GM12873 (cell line): ENCODE data around the gene HDLBP.

ENCODE experiments used
- TF ChIP-seq, protein P1 (sequence below): IDR thresholded peaks from 2 replicates; pipeline ENCODE4 v1.5.1; 2012; ENCODE audit warnings: low read depth, mild to moderate bottlenecking, moderate library complexity, low read length, control low read depth; ENCODE audit not compliant: insufficient read depth; ENCODE audit errors: missing control alignments

Gene HDLBP

DNA sequence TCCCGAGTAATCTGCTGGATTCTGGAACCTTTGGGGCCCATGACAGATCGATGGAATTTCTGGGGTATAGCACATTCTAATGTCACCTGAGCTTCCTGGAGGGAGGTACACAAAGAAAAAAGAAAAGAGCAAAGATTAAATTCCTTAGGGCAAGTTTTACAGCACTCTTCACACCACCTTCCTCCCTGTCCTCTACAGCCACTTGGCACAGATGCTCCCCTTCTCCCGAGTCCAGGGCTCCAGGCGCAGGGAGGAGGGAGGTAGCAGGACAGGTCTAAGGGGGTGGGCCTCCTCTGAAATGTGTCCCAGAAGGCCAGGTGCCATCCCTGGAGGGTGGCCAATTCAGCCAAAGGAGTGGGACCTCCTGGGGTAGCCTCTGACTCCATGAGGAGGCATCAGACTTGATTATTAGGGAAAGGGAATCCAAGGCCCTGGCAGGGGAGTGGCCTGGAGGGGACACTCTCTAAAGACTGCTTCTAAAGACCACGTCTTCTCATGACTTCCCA lies 76.7 kb downstream of the HDLBP start:
- TF ChIP-seq, protein P1, sequence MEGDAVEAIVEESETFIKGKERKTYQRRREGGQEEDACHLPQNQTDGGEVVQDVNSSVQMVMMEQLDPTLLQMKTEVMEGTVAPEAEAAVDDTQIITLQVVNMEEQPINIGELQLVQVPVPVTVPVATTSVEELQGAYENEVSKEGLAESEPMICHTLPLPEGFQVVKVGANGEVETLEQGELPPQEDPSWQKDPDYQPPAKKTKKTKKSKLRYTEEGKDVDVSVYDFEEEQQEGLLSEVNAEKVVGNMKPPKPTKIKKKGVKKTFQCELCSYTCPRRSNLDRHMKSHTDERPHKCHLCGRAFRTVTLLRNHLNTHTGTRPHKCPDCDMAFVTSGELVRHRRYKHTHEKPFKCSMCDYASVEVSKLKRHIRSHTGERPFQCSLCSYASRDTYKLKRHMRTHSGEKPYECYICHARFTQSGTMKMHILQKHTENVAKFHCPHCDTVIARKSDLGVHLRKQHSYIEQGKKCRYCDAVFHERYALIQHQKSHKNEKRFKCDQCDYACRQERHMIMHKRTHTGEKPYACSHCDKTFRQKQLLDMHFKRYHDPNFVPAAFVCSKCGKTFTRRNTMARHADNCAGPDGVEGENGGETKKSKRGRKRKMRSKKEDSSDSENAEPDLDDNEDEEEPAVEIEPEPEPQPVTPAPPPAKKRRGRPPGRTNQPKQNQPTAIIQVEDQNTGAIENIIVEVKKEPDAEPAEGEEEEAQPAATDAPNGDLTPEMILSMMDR = no peak

DNA sequence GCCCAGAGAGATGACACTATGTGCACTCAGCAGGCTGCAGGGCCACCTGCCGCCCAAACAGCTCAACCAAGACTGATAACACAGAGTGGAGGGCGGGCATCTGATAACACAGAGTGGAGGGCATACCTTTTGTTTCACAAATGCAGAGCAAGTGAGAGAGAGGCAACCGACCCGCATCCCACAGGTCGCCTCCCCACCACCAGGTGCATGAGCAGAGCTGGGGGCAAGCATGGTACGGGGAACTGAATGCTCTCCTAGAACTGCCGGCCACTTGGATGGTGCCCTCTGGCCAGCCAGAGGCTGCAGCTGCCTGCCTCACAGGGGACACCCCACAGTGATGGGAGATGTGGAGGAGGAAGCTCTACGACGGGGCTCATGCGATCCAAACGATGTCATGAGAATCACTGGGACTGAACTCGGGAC lies 77.5 kb downstream of the HDLBP start:
- TF ChIP-seq, protein P1 = no peak

DNA sequence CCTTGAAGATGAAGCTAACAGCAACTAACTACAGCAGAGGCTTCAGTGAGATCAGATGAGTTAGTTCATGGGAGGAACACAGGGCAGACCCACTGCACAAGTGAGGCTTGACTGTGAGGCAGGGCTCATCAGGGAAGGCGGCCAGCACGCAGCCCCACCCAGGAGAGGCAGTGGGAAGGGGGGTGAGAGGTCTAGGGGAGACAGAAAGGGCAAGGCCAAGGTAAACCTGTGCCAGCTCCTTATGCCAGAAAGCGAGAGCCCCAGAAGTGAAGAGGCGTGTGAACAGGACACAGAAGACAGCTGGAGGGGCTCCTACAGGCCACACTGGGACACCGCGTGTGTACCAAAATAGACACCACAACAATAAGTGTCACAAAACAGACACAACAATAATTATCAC lies 78.4 kb downstream of the HDLBP start:
- TF ChIP-seq, protein P1 = no peak

DNA sequence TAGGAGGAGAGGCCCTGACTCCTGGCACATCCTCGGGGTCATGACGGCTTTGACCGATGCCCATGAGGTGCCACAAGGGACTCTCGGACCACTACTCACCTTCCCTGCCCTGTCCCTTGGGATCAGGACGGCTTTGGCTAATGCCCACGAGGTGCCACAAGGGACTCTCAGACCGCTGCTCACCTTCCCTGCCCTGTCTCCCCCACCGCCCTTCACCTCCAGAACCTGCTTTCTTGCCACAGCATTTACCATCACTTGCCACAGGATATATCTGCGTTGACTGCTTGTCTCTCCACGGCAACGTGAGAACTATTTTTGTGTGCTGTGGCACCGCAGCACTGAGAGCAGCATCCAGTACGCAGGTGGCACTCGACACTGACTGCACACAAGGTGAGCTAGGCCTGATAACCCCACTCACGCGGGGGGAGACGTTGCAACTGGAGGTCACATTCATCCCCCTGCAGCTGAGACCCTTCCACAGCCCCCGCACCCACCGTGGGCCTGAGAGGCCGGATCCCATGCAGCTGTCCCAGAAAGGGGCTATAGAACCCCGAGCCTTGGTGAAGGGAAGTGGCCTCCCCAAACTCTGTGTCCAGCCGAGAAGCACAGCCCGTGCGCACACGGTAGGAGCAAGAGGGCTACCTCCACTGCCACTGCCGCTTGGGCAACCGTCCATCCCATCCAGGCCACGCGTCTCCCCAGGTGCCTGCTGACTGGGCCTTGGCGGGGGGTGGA lies 79.4 kb downstream of the HDLBP start:
- TF ChIP-seq, protein P1 = no peak

DNA sequence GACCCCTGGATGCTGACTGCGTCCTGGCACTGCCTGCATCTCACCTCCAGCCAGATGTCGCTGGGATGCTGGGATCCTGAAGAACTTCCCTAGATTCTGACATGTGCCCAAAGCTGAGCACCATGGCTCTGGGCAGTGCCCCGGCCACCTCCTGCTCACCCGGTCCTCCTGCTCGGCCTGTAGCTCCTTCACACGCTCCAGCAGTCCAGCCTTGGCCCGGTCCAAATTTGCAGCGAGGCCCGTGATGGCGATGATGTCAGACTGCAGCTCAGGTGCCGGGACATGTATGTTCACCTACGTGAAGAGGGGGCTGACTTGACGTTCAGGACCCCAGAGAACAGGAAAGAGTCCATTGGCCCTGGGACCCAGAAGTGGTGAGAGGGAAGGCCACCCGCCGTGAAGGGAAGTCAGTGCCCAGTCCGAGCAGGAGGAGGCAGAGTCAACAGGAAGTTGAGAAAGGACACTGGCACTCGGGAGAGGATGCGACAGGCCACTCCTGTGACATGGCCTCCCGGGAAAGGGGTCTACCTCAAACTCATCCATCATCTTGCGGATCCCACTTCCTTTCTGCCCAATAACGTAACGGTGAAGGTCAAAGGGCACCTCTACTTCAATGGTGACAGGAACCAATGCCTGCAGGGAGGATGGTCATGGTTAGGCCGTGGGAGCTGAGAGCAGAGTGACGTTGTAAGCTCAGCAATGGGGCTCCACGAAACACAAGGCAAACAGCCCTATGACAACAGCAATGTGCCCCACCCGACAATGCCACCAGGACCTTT lies 80.3 kb downstream of the HDLBP start:
- TF ChIP-seq, protein P1 = no peak

DNA sequence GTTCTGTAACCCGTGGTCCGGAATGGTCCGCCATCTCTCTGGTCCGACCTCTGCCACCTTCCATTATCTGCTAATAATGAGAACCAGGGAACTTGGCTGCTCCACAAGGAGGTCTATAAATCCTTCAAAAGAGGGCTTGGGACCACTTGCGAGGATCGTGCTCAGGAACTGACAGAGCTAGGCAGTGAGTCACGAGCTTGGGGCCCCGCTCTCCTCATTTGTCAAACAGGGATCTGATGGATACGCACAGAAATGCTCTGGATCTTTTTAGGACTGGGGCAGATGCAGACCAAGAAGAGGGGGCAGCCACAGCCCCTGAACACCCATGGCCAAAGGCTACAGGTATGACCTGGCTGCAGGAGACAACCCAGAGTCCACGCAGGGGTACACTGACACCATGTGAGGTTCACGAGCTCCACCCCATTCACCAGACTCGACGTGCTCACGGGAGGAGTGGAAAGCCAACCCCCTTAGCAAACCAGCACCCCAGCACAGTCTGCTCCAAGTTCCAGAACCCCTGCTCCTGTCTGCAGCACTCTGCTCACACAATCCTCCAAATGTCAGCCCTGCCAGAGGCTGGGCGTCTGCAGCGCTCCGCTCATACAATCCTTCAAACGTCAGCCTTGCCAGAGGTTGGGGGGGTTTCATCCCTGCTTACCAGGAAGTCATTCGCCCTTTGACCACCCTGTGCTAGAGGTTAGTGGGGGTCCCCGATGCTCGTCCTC lies 81.2 kb downstream of the HDLBP start:
- TF ChIP-seq, protein P1 = no peak

DNA sequence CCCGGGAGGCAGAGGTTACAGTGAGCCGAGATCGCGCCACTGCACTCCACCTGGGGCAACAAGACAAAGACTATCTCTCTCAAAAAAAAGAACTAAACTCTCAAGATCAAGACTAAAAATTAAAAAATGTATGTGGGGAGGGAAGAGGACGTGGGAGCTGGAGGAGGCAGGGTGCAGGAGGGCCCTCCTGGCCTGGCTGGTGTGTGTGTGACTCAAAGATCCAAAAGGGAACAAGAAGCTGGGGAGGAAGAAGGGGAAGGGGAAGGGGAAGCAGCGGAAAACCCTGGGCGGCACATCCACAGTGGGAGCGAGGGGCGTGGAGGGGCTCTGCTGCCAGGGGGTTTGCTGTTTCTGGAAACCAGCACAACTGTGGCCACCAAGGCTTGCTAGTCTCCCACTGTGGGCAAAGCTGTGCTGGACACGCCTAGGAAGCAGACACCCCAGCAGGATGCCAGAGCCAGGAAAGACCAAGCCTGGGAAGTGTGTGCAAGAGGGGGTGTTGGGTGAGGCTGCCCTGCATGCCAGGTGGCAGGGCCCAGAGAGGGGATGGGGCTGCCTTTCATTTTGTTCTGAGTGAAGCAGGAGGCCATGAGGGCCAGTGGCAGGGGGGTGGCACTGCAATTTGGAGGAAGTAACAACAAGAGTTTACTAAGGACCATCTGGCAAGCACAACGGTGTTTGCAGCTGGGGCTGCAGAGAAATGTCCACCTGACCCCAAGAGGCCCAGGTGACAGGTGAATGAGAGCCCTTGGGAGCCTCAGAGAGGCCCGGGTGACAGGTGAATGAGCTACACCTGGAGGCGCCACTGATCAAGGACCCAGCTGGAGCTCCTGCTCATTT lies 82.5 kb downstream of the HDLBP start:
- TF ChIP-seq, protein P1 = no peak
